Stomach smooth muscle (tissue), 2 donors: ENCODE measurements around the gene ARHGAP40.

Experiments
- H3K27ac ChIP-seq: one replicate; pipeline ENCODE4 v1.7.0; 2013; ENCODE audit warnings: mild to moderate bottlenecking, low read length, inconsistent platforms
- H3K27me3 ChIP-seq, 2 donors: one replicate each; pipeline ENCODE4 v1.7.0; 2013; ENCODE audit warnings: low read length in 2 of 2; ENCODE audit not compliant: insufficient read depth in 2 of 2, control insufficient read depth in 1 of 2
- H3K36me3 ChIP-seq, 2 donors: one replicate each; pipeline ENCODE4 v1.7.0; 2013; ENCODE audit warnings: low read length in 2 of 2; ENCODE audit not compliant: control insufficient read depth in 2 of 2, insufficient read depth in 2 of 2
- H3K4me1 ChIP-seq: one replicate; pipeline ENCODE4 v1.7.0; 2013; ENCODE audit warnings: low read length; ENCODE audit not compliant: control insufficient read depth, insufficient read depth
- H3K4me3 ChIP-seq, 2 donors: one replicate each; pipeline ENCODE4 v1.7.0; 2013; ENCODE audit warnings: low read length in 2 of 2
- H3K9ac ChIP-seq, 2 donors: one replicate each; pipeline ENCODE4 v1.7.0; 2013; ENCODE audit warnings: low read length in 2 of 2, mild to moderate bottlenecking in 1 of 2
- H3K9me3 ChIP-seq, 2 donors: one replicate each; pipeline ENCODE4 v1.7.0; 2013; ENCODE audit warnings: low read length in 2 of 2; ENCODE audit not compliant: control insufficient read depth in 2 of 2
- donor health status: healthy.
- donor health status: Pancreatic carcinoma.

ARHGAP40 gene

DNA sequence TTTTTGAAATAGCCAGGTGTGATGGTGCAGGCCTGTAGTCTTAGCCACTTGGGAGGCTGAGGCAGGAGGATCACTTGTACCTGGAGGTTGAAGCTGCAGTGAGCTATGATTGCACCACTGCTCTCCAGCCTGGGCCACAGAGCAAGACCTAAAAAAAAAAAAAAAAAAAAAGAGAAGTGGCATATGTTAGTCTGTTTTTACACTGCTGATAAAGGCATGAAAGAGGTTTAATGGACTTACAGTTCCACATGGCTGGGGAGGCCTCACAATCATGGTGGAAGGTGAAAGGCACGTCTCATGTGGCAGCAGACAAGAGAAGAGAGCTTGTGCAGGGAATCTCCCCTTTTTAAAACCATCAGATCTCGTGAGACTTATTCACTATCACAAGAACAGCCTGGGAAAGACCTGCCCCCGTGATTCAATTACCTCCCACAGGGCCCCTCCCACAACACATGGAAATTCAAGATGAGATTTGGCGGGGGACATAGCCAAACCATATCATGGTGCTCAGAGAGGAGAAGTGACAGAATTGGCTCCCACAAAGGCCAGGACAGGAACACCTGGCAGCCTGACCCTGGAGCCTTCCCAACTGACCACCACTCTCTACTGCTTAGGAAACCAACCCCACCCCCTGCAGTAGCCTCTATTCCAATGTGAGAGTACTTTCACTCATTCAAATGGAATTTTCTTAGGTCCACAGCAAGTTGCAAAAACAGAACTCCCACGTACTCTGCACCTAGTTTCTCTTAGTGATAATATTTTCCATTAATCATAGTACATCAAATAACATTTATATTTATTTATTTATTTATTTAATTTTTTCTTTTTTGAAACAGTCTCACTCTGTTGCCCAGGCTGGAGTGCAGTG, 29.8 kb downstream of the ARHGAP40 start:
- H3K9me3 ChIP-seq: no peaks in the 10 kb centered on the region
- no peak overlapping the region for H3K4me3 ChIP-seq

DNA sequence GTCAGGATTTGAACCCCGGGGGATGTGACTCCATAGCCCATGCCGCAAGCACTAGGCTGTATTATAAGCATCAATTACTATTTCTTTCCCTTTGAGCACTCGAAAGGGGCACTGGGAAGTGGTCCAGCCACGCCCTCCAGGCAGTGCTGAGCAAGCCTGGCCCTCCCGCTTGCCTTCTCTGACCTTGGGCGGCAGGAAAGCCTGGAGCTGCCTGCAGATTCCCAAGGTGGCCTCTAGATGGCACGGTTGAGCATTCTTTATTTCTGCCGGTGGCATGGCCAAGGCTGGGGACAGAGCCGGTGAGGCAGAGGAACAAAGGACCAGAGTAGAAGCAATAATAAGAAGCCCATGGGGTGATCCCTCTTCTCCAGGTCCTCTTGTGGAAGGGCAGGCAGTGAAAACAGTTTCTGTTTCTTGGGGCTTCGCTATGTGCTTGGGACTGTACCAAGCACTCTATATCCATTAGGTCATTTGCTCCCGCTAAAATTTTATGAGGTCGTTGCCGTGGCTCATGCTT, 32.0 kb downstream of the ARHGAP40 start:
- Histone ChIP-seq H3K27me3 (peaks cover 7 to 11% of the 10 kb centered on the region in 2 donors), H3K4me3 (no peak overlapping the region), H3K9me3 (no peaks in the 10 kb centered on the region), H3K4me1 (no peaks in the 10 kb centered on the region), H3K27ac (no peak overlapping the region), H3K36me3 (no peaks in the 10 kb centered on the region), H3K9ac (no peak overlapping the region)

More for the DNA sequence above, 29.8 kb downstream of the ARHGAP40 start:
- Histone ChIP-seq H3K27ac (no peak overlapping the region), H3K4me1 (no peaks in the 10 kb centered on the region), H3K36me3 (no peaks in the 10 kb centered on the region), H3K27me3 (peaks cover 7 to 13% of the 10 kb centered on the region in 2 donors), H3K9ac (no peak overlapping the region)

DNA sequence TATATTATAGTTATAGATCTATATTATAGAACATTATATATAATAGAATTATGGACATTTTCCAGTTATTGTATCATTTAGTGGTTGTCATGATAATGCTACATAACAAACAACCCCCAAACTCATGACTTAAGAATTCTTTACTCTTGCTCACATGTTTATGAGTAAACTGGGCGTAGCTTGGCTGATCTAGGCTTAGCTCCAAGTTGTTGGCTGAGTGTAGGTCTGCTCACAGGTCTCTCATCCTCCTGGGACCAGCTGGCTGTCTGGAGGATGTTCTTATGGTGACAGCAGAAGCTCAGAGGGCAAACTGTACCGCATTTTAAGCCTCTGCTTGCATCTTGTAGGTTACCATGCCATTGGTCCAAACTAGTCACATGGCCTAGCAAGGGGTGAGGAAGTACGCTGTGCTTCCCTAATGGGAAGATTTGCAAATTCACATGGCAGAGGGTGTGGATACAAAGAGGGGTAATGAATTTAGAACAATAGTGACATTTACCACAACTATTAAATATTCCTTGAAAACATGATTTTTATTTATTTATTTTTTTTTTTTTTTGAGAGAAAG, 34.2 kb downstream of the ARHGAP40 start:
- H3K9ac ChIP-seq: no peak overlapping the region
- H3K27me3 ChIP-seq: peaks cover 7 to 15% of the 10 kb centered on the region in 2 donors
- no peak overlapping the region for H3K4me3 ChIP-seq
- H3K36me3 ChIP-seq: no peaks in the 10 kb centered on the region
- no peaks in the 10 kb centered on the region for H3K4me1 ChIP-seq
- no peak overlapping the region for H3K27ac ChIP-seq
- H3K9me3 ChIP-seq: no peaks in the 10 kb centered on the region

- H3K36me3 ChIP-seq: no peaks in the 10 kb centered on the region
- H3K4me3 ChIP-seq: no peak overlapping the region
- no peaks in the 10 kb centered on the region for H3K9me3 ChIP-seq
- no peak overlapping the region for H3K27ac ChIP-seq
- H3K9ac ChIP-seq: no peak overlapping the region
- H3K4me1 ChIP-seq: no peaks in the 10 kb centered on the region
- peaks cover 13 to 17% of the 10 kb centered on the region in 2 donors for H3K27me3 ChIP-seq
Observed at GRCh38 chr20:38640521-38640920, 38.9 kb downstream of the ARHGAP40 start.

DNA sequence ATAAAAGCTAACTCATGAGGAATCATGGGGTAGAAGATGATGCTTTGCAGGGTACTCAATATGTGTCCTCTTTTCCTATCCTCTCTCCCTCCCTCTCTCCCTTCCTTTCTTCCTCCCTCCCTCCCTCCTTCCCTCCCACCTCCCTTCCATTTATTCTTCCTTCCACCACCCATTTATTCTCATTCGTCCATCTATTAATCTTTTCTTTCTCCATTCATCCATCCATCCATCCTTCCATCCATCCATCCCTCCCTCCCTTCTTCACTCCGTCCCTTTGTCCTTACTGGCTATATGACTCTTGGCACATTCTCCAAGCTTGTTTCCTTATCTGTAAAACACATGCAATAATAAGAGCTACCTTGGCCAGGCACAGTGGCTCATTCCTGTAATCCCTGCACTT, 40.9 kb downstream of the ARHGAP40 start:
- Histone ChIP-seq H3K36me3 (no peaks in the 10 kb centered on the region), H3K27ac (no peak overlapping the region), H3K27me3 (peaks cover 26 to 34% of the 10 kb centered on the region in 2 donors), H3K4me3 (no peak overlapping the region), H3K4me1 (peaks cover 7% of the 10 kb centered on the region), H3K9me3 (no peaks in the 10 kb centered on the region), H3K9ac (no peak overlapping the region)

GRCh38 chr20:38644588-38645260, 43.1 kb downstream of the ARHGAP40 start:
- H3K4me3 ChIP-seq: no peak overlapping the region
- H3K27me3 ChIP-seq: peaks cover 30 to 44% of the 10 kb centered on the region in 2 donors
- H3K27ac ChIP-seq: no peak overlapping the region
- H3K36me3 ChIP-seq: no peaks in the 10 kb centered on the region
- H3K4me1 ChIP-seq: peaks cover 7% of the 10 kb centered on the region
- H3K9me3 ChIP-seq: no peaks in the 10 kb centered on the region
- no peak overlapping the region for H3K9ac ChIP-seq

- H3K9me3 ChIP-seq: no peaks in the 10 kb centered on the region
- H3K27me3 ChIP-seq: peaks cover 35 to 50% of the 10 kb centered on the region in 2 donors
Observed at GRCh38 chr20:38645351-38645750, 43.7 kb downstream of the ARHGAP40 start.

DNA sequence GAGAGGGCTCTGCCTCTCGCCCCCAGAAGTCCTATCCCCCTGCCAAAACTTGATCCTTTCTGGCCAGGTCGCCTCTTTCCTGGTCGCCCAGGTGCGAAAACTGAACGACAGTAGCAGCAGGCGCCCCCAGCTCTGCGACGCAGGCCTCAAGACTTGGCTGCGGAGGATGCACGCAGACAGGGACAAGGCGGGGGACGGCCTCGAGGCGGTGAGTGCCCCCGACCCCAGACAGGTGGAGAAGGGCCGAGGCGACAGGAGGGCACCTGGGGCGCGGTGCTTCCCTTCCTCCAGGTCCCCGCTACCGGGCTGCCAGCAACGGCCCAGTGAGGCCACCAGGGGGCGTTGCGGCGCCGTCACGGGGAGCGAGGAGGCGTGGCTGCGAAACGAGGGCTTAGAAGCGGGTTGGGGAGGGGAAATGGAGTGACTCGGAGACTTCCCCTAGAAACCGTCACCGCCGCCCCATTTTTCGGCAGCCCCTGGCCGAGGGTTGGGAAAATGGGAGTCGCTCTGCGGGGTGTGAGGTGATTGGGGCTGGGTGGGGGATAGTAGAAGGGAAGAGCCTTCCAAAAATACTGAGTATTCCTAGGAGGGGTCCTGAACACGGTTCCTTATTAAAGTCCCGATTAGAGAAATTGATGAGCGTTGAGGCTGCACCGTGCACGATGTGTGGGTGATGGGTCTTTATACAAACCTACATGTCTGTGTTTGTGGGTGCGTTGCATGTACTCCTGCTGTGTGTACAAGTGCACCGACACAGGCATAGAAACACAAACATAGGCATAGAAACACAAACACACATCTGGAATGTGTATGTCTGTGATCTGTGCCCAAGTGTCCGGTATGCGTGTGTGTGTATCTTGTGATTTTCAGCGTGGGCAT, 44.6 kb downstream of the ARHGAP40 start:
- Histone ChIP-seq H3K27me3 (peaks cover 42 to 50% of the 10 kb centered on the region in 2 donors), H3K4me3 (peak overlapping the region; percentile 26 to 52)

More at GRCh38 chr20:38645351-38645750, 43.7 kb downstream of the ARHGAP40 start:
- Histone ChIP-seq H3K4me1 (peaks cover 7% of the 10 kb centered on the region), H3K27ac (no peak overlapping the region), H3K4me3 (no peak overlapping the region), H3K36me3 (no peaks in the 10 kb centered on the region), H3K9ac (no peak overlapping the region)

GRCh38 chr20:38649275-38649891, 47.8 kb downstream of the ARHGAP40 start:
- Histone ChIP-seq H3K9me3 (no peaks in the 10 kb centered on the region), H3K36me3 (no peaks in the 10 kb centered on the region), H3K4me3 (no peak overlapping the region), H3K27ac (no peak overlapping the region), H3K27me3 (peaks cover 42 to 51% of the 10 kb centered on the region in 2 donors), H3K4me1 (peaks cover 7% of the 10 kb centered on the region), H3K9ac (no peak overlapping the region)

More for the DNA sequence above, 44.6 kb downstream of the ARHGAP40 start:
- Histone ChIP-seq H3K4me1 (peaks cover 7% of the 10 kb centered on the region), H3K27ac (no peak overlapping the region), H3K9ac (no peak overlapping the region), H3K36me3 (no peaks in the 10 kb centered on the region), H3K9me3 (no peaks in the 10 kb centered on the region)
